Thyroid gland (tissue), 4 donors: Measurements from ENCODE around the gene ACSM6. TPM values are rescaled to one million over a fixed set of nuclear protein-coding genes. Genes with fewer than 3 reads are reported as not detected.

Source experiments
- DNase-seq, 2 donors: peaks; one replicate each; pipeline ENCODE4 v3.0.0-alpha.2; 2019
- H3K27ac ChIP-seq, 3 donors: fragments of 200-600 bp; sonication (generic); 1 replicate in 2 of 3; 2 replicates in 1 of 3; pipeline ENCODE4 v1.5.1; 2016 to 2019; ENCODE audit warnings: mild to moderate bottlenecking in 1 of 3, moderate library complexity in 1 of 3
- H3K27me3 ChIP-seq: fragments of 200-600 bp; sonication (generic); one replicate; pipeline ENCODE4 v1.5.1; 2019
- H3K36me3 ChIP-seq, 2 donors: fragments of 200-600 bp; sonication (generic); one replicate each; pipeline ENCODE4 v1.5.1; 2016 to 2019
- H3K4me1 ChIP-seq, 2 donors: fragments of 200-600 bp; sonication (generic); one replicate each; pipeline ENCODE4 v1.5.1; 2017 to 2019
- H3K4me3 ChIP-seq, 3 donors: fragments of 200-600 bp; sonication (generic); replicated peaks in 1 of 3; 1 replicate in 2 of 3; 2 replicates in 1 of 3; pipeline ENCODE4 v1.5.1; 2016; ENCODE audit warnings: mild to moderate bottlenecking in 1 of 3
- H3K9me3 ChIP-seq: fragments of 200-600 bp; sonication (generic); one replicate; pipeline ENCODE4 v1.5.1; 2017
- CTCF ChIP-seq, 6 experiments: fragments of 200-600 bp in 3 of 6; fragments of 450-650 bp in 3 of 6; sonication (generic) in 3 of 6; IDR thresholded peaks; one replicate each; pipeline ENCODE4 v1.5.1; 2016 to 2019; ENCODE audit warnings: antibody characterized with exemption in 6 of 6, mild to moderate bottlenecking in 2 of 6, inconsistent platforms in 1 of 6, moderate library complexity in 1 of 6
- POLR2A ChIP-seq, 2 donors: fragments of 450-650 bp; IDR thresholded peaks; one replicate each; pipeline ENCODE4 v1.6.1; 2017; ENCODE audit warnings: antibody characterized with exemption in 2 of 2, mild to moderate bottlenecking in 2 of 2, moderate library complexity in 1 of 2
- WGBS, 2 donors: methylation state at CpG; one replicate each; pipeline ENCODE4 v1.1.5; 2017; 5-methylcytosine and 5-hydroxymethylcytosine counted together
- intact Hi-C: fragments of 100-400 bp; cut with DNase I; formaldehyde crosslinking; loops from one replicate; pipeline ENCODE4 v1.15.1; 2023
- total RNA-seq, 4 donors: library from RNA; depleted of rRNA; stranded (reverse); fragments of >200 nt; gene quantifications; one replicate each; pipeline ENCODE4 v1.2.3, GENCODE V29; 2016

The ACSM6 gene
- total RNA-seq, 4 donors from 2014 or later: 0.54 to 0.63 (median 0.56) TPM; not detected in 1

GRCh38 chr10:95245425-95246055, 51.5 kb downstream of the ACSM6 start:
- Histone ChIP-seq H3K9me3 (no peaks in the 10 kb centered on the region), H3K27me3 (no peaks in the 10 kb centered on the region), H3K4me3 (no peak overlapping the region), H3K4me1 (peaks cover 13 to 28% of the 10 kb centered on the region in 2 donors), H3K27ac (no peak overlapping the region), H3K36me3 (peaks cover 13 to 30% of the 10 kb centered on the region in 2 donors)
- intact Hi-C loops: loop anchor here (10.0 kb wide), 1 partner anchor 61 kb away; no protein-coding TSS in a partner anchor
- WGBS, 2 donors: 79 to 85% methylated on average over 6 of the region's 6 CpGs
- TF ChIP-seq CTCF (IDR thresholded peaks at IDR 0.05) (no peak), POLR2A (IDR thresholded peaks at IDR 0.05) (no peak)
- DNase-seq: no peak

GRCh38 chr10:95246582-95247051, 52.6 kb downstream of the ACSM6 start:
- 8 to 9% methylated on average over 1 of the region's 1 CpG for WGBS, 2 donors
- Histone ChIP-seq H3K36me3 (peaks cover 13 to 25% of the 10 kb centered on the region in 2 donors), H3K27me3 (no peaks in the 10 kb centered on the region), H3K4me3 (no peak overlapping the region), H3K9me3 (no peaks in the 10 kb centered on the region), H3K4me1 (peaks cover 13 to 28% of the 10 kb centered on the region in 2 donors), H3K27ac (peak overlapping the region in 2 of 3 donors; percentile 1 to 52)
- DNase-seq: peak; percentile 75 to 80
- intact Hi-C loops: loop anchor here (10.0 kb wide), 1 partner anchor 62 kb away; no protein-coding TSS in a partner anchor
- peak; percentile 66 to 84 (median 76) for TF ChIP-seq CTCF (IDR thresholded peaks at IDR 0.05)
- TF ChIP-seq POLR2A (IDR thresholded peaks at IDR 0.05): no peak

- no peak for DNase-seq
- no peak overlapping the region for H3K4me3 ChIP-seq
- intact Hi-C loops: loop anchor here (10.0 kb wide), 1 partner anchor 63 kb away; no protein-coding TSS in a partner anchor
- peak overlapping the region in 2 of 3 donors; percentile 1 to 52 for H3K27ac ChIP-seq
- H3K27me3 ChIP-seq: no peaks in the 10 kb centered on the region
- H3K9me3 ChIP-seq: no peaks in the 10 kb centered on the region
- peaks cover 13 to 25% of the 10 kb centered on the region in 2 donors for H3K36me3 ChIP-seq
- H3K4me1 ChIP-seq: peaks cover 13 to 28% of the 10 kb centered on the region in 2 donors
- TF ChIP-seq POLR2A (IDR thresholded peaks at IDR 0.05) (no peak), CTCF (IDR thresholded peaks at IDR 0.05) (no peak)
- 72 to 78% methylated on average over 6 of the region's 6 CpGs for WGBS, 2 donors
Measured at GRCh38 chr10:95247200-95247880, 53.3 kb downstream of the ACSM6 start.

- no peak for DNase-seq
- no peak for TF ChIP-seq POLR2A (IDR thresholded peaks at IDR 0.05)
- no peak for TF ChIP-seq CTCF (IDR thresholded peaks at IDR 0.05)
- peaks cover 13 to 24% of the 10 kb centered on the region in 2 donors for H3K4me1 ChIP-seq
- peak overlapping the region in 2 of 3 donors; percentile 17 to 52 for H3K27ac ChIP-seq
- 96 to 97% methylated on average over 7 of the region's 7 CpGs for WGBS, 2 donors
- no peak overlapping the region for H3K4me3 ChIP-seq
- H3K27me3 ChIP-seq: no peaks in the 10 kb centered on the region
- peaks cover 13 to 25% of the 10 kb centered on the region in 2 donors for H3K36me3 ChIP-seq
- H3K9me3 ChIP-seq: no peaks in the 10 kb centered on the region
- intact Hi-C loops: loop anchor here (2.0 to 10.0 kb wide), 2 partner anchors 63 to 115 kb away; no protein-coding TSS in a partner anchor
Measured at GRCh38 chr10:95247881-95248583, 54.0 kb downstream of the ACSM6 start.
